Measurements from ENCODE around the gene PPARD. TPM values are rescaled to one million over a fixed set of nuclear protein-coding genes. Genes with fewer than 3 reads are reported as not detected.
A peak's percentile ranks its signal among the peaks of the same experiment; 100 is the strongest.

PPARD gene
- total and polyA plus RNA-seq, 2 of the 13 experiments (the other 11 are each of a cell fraction or from before 2014, with no cell fraction given) = 6.1 to 13.3 TPM

DNA sequence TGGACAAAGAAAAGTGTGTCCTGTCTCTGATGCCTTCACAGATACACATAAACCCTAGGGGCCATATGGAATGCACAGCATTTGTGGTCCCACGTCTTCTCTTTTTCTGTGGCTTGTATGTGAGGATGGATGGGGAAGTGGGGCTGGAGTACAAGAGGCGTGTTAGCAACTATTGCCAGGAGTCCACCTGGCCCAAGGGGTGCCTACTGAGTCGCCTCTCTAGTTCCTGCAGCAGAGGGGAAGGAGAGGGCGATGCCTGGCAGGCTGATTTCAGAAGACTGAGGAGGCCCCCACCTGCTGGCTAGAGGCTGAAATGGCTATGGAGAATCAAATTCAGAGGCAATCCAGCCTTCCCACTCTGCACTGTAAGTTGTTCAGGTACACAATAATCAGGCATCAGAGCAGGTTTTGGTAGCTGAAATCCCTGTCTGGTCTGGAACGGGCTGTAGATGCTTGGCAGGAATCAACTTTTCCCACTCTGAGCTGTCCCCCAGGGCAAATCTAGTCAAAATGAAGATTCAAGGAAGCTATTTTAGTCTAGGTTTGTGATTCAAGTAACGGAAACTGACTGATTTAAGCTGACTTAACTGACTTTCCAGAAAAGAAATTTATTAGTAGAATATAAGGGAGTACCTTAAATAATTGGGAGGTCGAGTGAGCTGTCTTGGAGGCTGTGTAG, 14.9 kb upstream of the PPARD start (continued):
- 0 out of 2 replicates have a peak, but pooled peaks have one; percentile 27 for TF ChIP-seq ZNF232 (CRISPR knock-in tag; IDR thresholded peaks at IDR 0.05; ENCODE audit: borderline replicate concordance)
- 0 out of 2 replicates have a peak, but pooled peaks have one; percentile 27 for TF ChIP-seq GATAD2A (CRISPR knock-in tag; IDR thresholded peaks at IDR 0.05)
- peak; percentile 29; the same call in 1 of the 2 replicates for TF ChIP-seq HOXA3 (CRISPR knock-in tag; IDR thresholded peaks at IDR 0.05)
- TF ChIP-seq, protein P1, sequence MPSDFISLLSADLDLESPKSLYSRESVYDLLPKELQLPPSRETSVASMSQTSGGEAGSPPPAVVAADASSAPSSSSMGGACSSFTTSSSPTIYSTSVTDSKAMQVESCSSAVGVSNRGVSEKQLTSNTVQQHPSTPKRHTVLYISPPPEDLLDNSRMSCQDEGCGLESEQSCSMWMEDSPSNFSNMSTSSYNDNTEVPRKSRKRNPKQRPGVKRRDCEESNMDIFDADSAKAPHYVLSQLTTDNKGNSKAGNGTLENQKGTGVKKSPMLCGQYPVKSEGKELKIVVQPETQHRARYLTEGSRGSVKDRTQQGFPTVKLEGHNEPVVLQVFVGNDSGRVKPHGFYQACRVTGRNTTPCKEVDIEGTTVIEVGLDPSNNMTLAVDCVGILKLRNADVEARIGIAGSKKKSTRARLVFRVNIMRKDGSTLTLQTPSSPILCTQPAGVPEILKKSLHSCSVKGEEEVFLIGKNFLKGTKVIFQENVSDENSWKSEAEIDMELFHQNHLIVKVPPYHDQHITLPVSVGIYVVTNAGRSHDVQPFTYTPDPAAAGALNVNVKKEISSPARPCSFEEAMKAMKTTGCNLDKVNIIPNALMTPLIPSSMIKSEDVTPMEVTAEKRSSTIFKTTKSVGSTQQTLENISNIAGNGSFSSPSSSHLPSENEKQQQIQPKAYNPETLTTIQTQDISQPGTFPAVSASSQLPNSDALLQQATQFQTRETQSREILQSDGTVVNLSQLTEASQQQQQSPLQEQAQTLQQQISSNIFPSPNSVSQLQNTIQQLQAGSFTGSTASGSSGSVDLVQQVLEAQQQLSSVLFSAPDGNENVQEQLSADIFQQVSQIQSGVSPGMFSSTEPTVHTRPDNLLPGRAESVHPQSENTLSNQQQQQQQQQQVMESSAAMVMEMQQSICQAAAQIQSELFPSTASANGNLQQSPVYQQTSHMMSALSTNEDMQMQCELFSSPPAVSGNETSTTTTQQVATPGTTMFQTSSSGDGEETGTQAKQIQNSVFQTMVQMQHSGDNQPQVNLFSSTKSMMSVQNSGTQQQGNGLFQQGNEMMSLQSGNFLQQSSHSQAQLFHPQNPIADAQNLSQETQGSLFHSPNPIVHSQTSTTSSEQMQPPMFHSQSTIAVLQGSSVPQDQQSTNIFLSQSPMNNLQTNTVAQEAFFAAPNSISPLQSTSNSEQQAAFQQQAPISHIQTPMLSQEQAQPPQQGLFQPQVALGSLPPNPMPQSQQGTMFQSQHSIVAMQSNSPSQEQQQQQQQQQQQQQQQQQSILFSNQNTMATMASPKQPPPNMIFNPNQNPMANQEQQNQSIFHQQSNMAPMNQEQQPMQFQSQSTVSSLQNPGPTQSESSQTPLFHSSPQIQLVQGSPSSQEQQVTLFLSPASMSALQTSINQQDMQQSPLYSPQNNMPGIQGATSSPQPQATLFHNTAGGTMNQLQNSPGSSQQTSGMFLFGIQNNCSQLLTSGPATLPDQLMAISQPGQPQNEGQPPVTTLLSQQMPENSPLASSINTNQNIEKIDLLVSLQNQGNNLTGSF (CRISPR knock-in tag; IDR thresholded peaks at IDR 0.05) = no peak
- TF ChIP-seq, protein P2, sequence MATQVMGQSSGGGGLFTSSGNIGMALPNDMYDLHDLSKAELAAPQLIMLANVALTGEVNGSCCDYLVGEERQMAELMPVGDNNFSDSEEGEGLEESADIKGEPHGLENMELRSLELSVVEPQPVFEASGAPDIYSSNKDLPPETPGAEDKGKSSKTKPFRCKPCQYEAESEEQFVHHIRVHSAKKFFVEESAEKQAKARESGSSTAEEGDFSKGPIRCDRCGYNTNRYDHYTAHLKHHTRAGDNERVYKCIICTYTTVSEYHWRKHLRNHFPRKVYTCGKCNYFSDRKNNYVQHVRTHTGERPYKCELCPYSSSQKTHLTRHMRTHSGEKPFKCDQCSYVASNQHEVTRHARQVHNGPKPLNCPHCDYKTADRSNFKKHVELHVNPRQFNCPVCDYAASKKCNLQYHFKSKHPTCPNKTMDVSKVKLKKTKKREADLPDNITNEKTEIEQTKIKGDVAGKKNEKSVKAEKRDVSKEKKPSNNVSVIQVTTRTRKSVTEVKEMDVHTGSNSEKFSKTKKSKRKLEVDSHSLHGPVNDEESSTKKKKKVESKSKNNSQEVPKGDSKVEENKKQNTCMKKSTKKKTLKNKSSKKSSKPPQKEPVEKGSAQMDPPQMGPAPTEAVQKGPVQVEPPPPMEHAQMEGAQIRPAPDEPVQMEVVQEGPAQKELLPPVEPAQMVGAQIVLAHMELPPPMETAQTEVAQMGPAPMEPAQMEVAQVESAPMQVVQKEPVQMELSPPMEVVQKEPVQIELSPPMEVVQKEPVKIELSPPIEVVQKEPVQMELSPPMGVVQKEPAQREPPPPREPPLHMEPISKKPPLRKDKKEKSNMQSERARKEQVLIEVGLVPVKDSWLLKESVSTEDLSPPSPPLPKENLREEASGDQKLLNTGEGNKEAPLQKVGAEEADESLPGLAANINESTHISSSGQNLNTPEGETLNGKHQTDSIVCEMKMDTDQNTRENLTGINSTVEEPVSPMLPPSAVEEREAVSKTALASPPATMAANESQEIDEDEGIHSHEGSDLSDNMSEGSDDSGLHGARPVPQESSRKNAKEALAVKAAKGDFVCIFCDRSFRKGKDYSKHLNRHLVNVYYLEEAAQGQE (IDR thresholded peaks at IDR 0.05; ENCODE audit: borderline replicate concordance in 1 of 2, low read depth in 1 of 2, low read length in 2 of 2) = no peak
- TF ChIP-seq, protein P3, sequence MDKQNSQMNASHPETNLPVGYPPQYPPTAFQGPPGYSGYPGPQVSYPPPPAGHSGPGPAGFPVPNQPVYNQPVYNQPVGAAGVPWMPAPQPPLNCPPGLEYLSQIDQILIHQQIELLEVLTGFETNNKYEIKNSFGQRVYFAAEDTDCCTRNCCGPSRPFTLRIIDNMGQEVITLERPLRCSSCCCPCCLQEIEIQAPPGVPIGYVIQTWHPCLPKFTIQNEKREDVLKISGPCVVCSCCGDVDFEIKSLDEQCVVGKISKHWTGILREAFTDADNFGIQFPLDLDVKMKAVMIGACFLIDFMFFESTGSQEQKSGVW (CRISPR knock-in tag; IDR thresholded peaks at IDR 0.05; ENCODE audit: borderline replicate concordance) = no peak

Measured in HepG2 (cell line).